HG02759 (cell line): ENCODE measurements around the gene GIMAP6.
"Not testable (repeated sequence)": the region's sequence is repeated elsewhere in the genome, so short reads cannot be mapped to it uniquely, and the experiment has no call there.

ENCODE experiments used
- ATAC-seq: cut with Tn5 transposase; IDR thresholded peaks from one replicate; pipeline ENCODE4 v1.9.1; 2021; ENCODE audit warnings: mild to moderate bottlenecking, moderate library complexity; ENCODE audit not compliant: unreplicated experiment

GIMAP6 gene

GRCh38 chr7:150631866-150632864, at the start of gene GIMAP6:
Gene GIMAP6 (minus strand): TSS chr7:150632385. CDS start chr7:150630142, 2,243 bp downstream.
- ATAC-seq: peak; percentile 81

DNA sequence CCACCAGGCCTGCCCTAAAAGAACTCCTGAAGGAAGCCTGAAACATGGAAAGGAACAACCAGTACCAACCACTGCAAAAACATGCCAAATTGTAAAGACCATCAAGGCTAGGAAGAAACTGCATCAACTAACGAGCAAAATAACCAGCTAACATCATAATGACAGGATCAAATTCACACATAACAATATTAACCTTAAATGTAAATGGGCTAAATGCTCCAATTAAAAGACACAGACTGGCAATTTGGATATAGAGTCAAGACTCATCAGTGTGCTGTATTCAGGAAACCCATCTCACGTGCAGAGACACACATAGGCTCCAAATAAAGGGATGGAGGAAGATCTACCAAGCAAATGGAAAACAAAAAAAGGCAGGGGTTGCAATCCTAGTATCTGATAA, 48.2 kb upstream of the GIMAP6 start:
- not testable (repeated sequence) for ATAC-seq

DNA sequence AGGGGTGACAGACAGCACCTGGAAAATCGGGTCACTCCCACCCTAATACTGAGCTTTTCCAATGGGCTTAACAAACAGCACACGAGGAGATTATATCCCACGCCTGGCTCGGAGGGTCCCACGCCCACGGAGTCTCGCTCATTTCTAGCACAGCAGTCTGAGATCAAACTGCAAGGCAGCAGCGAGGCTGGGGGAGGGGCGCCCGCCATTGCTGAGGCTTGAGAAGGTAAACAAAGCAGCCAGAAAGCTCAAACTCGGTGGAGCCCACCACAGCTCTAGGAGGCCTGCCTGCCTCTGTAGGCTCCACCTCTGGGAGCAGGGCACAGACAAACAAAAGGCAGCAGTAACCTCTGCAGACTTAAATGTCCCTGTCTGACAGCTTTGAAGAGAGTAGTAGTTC, 46.4 kb upstream of the GIMAP6 start:
- ATAC-seq: not testable (repeated sequence)

GRCh38 chr7:150676854-150677253, 44.7 kb upstream of the GIMAP6 start:
- not testable (repeated sequence) for ATAC-seq

GRCh38 chr7:150676276-150676675, 44.1 kb upstream of the GIMAP6 start:
- not testable (repeated sequence) for ATAC-seq

- ATAC-seq: no peak
Measured at GRCh38 chr7:150675714-150676113, 43.5 kb upstream of the GIMAP6 start.

DNA sequence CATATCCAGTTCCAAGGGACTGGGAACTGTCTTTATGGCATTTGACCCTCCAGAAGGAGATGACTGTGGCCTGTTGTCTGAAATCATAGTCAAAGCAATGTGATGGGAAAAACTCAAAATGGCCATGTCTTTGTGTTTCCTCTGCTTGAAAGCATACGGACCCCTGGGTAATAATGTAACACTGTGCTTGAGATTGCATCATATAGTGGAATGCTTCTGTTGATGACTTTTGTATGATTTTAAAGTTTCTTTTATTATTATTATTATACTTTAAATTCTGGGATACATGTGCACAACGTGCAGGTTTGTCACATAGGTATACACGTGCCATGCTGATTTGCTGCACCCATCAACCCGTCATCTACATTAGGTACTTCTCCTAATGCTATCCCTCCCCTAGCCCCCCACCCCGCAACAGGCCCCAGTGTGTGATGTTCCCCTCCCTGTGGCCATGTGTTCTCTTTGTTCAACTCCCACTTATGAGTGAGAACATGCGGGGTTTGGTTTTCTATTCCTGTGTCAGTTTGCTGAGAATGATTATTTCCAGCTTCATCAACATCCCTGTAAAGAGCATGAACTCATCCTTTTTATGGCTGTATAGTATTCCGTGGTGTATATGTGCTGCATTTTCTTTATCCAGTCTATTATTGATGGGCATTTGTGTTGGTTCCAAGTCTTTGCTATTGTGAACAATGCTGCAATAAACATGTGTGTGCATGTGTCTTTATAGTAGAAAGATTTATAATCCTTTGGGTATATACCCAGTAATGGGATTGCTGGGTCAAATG, 39.8 kb upstream of the GIMAP6 start:
- ATAC-seq: not testable (repeated sequence)

- no peak for ATAC-seq
Measured at GRCh38 chr7:150668977-150669376, 36.8 kb upstream of the GIMAP6 start.

- peak; percentile 84 for ATAC-seq
Measured at GRCh38 chr7:150668472-150668911, 36.3 kb upstream of the GIMAP6 start.

- ATAC-seq: no peak
Measured at GRCh38 chr7:150666412-150666811, 34.2 kb upstream of the GIMAP6 start.

GRCh38 chr7:150665896-150666295, 33.7 kb upstream of the GIMAP6 start:
- ATAC-seq: no peak

- ATAC-seq: no peak
Measured at GRCh38 chr7:150665089-150665748, 33.0 kb upstream of the GIMAP6 start.

- no peak for ATAC-seq
Measured at GRCh38 chr7:150663802-150664494, 31.8 kb upstream of the GIMAP6 start.

- not testable (repeated sequence) for ATAC-seq
Measured at GRCh38 chr7:150662821-150663220, 30.6 kb upstream of the GIMAP6 start.

DNA sequence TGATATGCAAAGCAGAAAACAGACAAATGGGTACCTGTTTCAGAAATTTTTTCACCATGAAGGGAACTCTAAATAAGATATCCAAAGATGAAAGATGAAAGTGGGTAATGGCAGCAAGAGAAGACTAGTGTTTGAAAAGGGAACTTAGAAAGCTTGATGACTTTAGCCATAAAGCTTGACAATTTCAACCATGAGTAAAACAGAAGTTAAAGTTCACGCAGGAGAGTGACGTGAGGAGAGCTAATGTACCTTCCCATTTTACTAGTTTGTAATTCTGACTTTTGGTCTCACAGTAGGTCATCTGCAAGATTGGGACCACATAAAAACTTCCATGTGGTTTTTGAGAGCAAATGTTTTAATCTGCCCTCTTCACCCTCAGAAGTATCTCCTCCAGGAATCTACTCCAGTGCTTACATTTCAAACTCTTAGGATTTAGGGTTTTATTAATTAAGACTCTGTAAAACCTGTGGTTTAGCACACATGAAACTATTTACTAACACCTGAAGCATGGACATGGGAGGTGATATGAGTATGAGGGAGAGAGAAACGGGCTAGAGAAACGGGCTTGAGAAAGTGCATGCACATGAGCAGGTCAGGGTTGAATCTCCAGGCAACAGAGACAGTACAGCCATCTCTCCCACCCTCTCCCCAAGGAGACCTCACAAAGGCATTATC, 28.9 kb upstream of the GIMAP6 start:
- ATAC-seq: no peak

DNA sequence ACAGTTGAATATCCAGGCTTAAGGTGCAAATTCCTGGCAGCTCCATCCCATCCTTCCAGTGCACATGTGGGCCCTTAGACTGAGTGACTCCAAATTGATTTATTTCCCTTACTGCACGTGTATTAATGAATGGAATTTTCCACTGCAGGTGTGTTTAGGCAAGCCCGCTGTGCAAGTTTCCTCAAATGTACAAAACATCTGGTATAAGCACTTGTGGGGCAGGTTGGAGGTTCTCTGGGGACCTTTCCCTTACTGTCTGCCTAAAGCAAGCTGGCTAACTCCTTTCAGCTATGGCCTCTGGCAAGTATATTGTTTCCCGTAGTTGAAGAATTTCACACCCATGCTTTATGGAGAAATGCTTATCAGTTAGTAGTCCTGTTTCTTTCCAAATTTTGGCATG, 25.3 kb upstream of the GIMAP6 start:
- ATAC-seq: no peak

DNA sequence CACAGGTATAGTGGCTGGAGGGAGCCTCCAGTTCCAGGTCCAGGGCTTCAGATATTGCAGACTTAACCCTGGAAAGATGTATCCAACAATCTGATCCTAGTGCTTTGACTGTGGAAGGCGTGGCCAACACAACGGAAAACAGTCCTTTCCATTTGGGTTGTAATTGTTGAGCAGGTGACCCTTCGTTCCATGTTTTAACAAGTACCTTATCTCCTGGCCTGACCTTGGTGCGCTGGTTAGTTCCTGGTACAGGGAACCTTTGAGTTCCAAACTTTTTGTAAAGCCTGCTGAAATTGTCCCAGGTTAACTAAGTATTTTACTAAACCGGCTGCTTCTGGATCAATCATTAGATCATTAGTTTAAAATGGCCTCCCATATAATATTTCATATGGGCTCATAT, 23.9 kb upstream of the GIMAP6 start:
- ATAC-seq: no peak

DNA sequence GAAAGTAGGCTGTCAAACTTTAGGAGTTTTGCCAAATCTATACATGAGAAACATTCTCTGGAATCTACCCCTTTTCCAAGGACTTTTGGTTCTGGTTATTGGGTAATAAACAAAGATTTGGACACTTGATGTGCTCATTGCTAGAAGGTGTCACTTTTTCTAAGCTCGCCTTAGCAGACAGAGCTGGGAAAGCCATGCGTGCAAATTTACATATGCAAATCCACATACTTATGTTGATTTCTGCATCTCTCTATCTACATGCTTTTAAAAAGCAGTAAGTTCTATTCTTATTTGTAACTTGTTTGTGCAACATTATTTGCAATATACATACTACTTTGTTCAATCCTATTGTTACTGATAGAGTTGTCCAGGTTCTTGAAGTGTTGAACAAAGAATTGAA, 22.5 kb upstream of the GIMAP6 start:
- no peak for ATAC-seq

- ATAC-seq: no peak
Measured at GRCh38 chr7:150649080-150649385, 16.8 kb upstream of the GIMAP6 start.
